ENCODE results near the gene VARS1. TPM values are rescaled to one million over a fixed set of nuclear protein-coding genes. Genes with fewer than 3 reads are reported as not detected.
"Not testable (repeated sequence)": the region's sequence is repeated elsewhere in the genome, so short reads cannot be mapped to it uniquely, and the experiment has no call there.

The VARS1 gene
- 52.6 TPM for total RNA-seq

DNA sequence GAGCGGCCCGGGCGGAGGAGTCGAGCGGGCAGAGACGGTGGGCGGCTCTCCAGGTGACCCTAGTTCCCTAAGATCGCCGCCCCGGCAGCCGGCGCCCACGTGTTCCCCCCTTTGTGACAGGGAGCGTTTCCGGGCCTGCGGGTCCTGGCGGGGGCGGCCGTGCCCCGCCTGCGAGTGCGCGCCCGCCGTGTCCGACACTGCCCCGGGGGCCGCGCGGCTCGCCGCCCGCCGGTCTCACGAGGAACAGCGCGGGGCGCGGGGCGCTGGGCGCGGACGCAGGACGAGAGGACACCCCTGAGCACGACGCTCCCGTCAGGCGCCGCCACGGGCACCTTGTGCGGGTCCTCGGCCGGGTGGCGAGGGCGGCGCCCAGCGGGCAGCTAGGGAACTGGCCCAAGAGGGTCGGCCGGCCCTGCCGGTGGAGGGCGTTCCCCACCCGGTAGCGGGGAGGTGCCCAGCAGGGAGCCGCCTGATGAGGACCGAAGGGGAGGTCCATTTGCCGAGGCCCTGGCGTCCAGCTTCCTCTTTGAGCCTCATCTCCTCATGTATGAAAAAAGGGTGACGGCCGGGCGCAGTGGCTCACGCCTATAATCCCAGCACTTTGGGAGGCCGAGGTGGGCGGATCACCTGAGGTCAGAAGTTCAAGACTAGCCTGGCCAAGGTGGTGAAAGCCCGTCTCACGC, at the start of gene VARS1:
Gene VARS1 (minus strand): TSS at position 137 of the 683 bp plus-strand sequence. CDS start 535 bp downstream, outside the sequence.
- ATAC-seq (peak; percentile 96), DNase-seq (ENCODE audit: low spot score) (peak; percentile 94)

DNA sequence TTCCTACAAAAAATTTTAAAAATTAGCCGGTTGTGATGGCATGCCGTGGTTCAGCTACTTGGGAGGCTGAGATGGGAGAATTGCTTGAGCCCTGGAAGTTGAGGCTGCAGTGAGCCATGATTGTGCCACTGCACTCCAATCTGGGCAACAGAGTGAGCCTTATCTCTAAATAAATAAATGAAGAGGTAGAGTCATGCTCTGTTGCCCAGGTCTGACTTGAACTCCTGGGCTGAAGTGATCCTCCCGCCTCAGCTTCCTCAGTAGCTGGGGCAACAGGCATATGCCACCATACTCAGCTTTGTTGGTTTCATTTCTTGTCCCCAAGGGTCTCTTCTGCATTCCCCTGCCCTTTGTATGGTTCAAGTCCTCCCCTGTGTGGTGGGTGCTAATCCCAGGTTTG, 49.0 kb upstream of the VARS1 start:
- ATAC-seq (peak; percentile 62), DNase-seq (ENCODE audit: low spot score) (no peak)

DNA sequence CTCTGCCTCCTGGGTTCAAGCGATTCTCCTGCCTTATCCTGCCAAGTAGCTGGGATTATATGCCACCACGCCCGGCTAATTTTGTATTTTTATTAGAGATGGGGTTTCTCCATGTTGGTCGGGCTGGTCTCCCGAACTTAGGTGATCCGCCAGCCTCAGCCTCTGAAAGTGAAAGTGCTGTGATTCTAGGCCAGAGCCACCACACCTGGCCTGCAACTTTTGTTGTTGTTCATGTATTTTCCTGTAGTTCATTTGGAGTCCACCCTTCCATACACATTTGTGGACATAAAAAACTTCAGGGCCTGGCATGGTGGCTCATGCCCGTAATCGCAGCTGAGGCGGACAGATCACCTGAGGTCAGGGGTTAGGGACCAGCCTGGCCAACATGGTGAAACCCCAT, 46.5 kb upstream of the VARS1 start:
- DNase-seq (ENCODE audit: low spot score): no peak
- ATAC-seq: no peak

DNA sequence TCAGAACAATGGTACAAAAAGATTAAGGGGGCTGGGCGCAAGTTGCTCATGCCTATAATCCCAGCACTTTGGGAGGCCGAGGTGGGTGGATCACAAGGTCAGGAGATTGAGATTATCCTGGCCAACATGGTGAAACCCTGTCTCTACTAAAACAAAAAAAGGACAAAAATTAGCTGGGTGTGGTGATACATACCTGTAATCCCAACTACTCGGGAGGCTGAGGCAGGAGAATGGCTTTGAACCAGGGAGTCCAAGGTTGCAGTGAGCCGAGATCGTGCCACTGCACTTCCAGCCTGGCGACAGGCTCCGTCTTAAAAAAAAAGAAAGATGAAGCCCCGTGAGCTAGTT, 44.2 kb upstream of the VARS1 start:
- ATAC-seq; DNase-seq (ENCODE audit: low spot score): not testable (repeated sequence)

DNA sequence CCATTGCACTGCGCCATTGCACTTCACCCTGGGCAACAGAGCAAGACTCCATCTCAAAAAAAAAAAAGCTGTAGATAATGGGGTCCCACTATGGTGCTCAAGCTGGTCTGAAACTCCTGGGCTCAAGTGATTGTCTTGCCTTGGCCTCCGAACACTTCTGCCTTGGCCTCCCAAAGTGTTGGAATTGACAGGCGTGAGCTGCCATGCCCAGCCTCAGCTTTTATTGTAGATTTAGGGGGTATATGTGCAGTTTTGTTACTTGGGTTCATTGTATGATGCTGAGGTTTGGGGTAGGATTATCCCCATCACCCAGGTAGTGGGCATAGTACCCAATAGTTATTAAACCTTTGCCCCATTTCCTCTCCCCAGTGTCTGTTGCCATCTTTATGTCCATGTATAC, 43.4 kb upstream of the VARS1 start:
- DNase-seq (ENCODE audit: low spot score) (no peak), ATAC-seq (no peak)

DNA sequence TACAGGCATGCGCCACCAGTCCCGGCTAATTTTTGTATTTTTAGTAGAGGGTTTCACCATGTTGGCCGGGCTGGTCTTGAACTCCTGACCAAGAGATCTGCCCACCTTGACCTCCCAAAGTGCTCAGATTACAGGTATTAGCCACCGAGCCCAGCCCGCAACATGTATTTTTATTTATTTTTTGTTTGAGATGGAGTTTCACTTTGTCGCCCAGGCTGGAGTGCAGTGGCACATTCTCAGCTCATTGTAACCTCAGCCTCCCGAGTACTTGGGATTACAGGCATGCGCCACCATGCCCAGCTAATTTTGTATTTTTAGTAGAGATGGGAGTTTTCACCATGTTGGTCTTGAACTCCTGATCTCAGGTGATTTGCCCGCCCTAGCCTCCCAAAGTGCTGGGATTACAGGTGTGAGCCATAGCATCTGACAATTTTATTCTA, 42.6 kb upstream of the VARS1 start:
- not testable (repeated sequence) for ATAC-seq; DNase-seq (ENCODE audit: low spot score)

DNA sequence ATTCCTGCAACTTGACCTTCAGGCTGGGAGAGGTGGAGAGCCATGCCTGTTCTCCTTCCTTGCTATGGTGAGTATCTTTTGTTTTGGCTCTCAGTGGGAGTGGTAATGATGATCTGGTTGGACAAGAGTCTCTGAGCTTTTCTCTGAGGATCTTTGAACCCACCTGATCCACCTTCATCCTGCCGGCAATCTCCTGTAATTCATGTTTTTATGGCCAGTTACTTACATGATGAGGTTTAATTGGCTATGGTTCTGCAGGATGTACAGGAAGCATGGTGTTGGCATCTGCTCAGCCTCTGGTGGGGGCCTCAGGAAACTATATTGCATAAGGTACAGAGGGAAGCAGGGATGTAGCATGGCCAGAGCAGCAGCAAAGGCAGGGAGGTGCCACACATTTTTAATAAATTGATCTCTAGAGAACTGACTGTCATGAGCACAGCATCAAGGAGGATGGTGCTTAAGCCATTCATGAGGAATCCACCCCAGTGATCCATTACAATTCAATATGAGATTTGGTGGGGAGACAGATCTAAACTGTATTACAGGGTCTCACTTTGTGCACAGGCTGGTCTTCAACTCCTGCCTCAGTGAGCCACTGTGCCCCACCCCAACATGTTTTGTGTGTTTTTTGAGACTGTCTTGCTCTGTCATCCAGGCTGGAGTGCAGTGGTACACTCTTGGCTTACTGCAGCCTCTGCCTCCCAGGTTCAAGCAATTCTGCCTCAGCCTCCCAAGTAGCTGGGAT, 42.0 kb upstream of the VARS1 start:
- DNase-seq (ENCODE audit: low spot score) (no peak), ATAC-seq (no peak)

DNA sequence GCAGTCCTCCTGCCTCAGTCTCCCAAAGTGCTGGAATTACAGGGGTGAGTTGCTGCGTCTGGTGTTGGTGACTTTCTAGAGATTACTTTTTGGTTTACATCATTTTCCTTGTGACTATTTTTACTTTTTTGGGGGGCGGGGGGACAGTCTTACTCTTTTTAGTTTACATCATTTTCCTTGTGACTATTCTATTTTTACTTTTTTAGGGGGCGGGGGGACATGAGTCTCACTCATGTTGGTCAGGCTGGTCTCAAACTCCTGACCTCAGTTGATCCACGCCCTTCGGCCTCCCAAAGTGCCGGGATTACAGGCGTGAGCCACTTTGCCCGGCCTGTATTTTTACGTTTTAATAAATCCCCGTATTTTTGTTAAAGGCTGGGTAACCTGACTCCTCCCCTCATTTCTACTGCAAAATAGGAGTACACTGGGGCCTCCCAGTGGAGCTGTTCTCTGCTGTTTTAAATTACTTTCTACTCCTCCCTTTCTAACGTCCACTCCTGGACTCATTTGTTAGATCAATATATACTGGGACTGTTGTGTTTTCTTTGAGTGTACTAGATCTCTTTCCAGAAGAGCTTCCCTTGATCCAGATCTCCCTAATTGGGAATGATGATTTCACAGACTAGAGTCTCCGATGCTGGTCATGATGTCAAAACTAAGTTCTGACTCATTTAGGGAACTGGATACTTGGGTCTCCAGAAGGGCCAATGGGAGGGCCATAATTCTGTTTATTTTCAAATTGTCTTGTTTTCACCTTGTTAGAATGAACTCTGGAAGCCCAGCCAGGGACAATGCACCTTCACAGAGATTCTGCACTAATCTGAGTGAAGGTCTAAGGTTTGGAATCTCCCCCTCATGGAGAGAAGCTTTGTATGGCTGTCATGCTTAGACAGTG, 41.2 kb upstream of the VARS1 start:
- ATAC-seq (peak; percentile 10), DNase-seq (ENCODE audit: low spot score) (no peak)

DNA sequence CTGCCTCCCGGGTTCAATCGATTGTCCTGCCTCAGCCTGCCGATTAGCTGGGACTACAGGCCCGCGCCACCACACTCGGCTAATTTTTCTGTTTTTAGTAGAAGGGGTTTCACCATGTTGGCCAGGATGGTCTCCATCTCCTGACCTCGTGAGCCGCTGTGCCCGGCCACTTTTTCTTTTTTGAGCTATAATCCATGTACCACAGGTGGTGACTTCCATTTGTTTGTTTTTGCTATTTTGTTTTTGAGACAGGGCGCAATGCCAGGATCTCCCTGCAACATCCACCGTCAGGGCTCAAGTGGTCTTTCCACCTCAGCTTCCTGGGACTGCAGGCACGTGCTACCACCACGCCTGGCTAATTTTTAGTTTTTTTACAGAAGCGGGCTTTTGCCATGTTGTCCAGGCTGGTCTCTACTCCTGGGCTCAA, 40.5 kb upstream of the VARS1 start:
- DNase-seq (ENCODE audit: low spot score) (no peak), ATAC-seq (no peak)

DNA sequence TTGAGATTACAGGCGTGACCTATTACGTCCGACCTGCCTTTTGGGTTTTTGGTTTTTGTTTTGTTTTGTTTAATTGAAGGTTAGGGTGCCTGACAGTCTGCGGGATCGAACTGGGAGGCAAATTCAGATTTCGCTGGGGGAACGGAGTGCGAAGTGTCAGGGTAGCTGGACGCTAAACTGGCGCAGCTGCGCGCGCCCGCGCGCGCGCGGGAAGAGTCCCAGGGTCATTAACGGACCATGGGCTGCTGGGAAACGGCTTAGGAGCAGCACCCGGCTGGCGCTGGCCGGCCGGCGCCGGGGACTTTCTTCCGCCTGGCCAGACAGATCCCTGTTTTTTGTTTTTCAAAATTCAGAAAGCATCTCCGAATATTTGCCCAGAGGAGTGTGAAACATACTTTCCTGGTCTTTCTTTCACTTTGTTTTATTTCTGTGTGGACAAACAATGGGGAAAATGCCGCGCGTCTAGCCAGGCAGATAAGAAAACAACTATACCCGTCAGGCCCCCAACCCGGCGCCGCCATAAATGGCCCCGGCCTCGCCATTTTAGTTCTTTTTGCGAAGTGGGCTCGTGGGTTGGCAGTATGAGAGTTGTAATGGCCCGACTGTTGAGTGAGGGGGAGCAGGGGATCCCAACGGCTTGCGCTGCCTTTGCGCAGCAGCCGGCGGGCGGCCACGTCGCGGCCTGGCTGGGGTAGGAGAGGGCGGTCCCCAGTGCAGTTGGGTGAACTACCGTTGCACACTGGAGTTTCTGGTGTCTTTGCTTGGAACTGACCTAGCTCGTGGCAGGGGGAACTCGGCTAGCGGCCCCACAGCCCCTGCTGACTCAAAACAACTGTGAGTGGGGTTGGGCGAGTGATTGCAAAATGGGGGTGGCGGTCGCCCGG, 39.1 kb upstream of the VARS1 start:
- peak; percentile 76 for ATAC-seq
- DNase-seq (ENCODE audit: low spot score): peak; percentile 91

DNA sequence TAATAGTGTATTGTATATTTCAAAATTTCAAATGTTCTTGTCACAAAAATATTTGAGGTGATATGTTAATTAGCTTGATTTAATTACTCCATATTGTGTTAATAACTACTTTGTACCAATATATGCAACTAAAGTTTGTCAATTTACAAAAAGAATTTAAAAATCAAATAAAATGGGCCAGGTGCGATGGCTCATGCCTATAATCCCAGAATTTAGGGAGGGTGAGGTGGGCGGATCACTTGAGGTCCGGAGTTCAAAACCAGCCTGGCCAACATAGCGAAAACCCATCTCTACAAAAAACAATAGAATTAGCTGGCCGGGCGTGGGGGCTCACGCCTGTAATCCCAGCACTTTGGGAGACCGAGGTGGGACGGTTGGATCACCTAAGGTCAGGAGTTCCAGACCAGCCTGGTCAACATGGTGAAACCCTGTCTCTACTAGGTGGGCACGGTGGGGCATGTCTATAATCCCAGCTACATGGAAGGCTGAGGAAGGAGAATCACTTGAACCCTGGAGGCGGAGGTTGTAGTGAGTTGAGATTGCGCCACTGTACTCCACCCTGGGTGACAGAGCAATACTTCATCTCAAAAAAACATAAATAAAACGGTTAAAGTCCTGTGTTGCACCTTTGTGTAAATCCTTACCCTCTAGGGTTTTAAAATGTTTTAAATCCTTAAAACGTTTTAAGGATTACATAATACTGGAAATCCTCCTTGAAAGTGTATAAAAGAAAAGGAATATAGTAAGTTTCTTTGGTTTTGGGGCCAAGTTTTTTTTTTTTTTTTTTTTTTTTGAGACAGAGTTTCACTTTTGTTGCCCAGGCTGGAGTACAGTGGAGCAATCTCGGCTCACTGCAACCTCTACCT, 36.0 kb upstream of the VARS1 start:
- DNase-seq (ENCODE audit: low spot score): no peak
- no peak for ATAC-seq

DNA sequence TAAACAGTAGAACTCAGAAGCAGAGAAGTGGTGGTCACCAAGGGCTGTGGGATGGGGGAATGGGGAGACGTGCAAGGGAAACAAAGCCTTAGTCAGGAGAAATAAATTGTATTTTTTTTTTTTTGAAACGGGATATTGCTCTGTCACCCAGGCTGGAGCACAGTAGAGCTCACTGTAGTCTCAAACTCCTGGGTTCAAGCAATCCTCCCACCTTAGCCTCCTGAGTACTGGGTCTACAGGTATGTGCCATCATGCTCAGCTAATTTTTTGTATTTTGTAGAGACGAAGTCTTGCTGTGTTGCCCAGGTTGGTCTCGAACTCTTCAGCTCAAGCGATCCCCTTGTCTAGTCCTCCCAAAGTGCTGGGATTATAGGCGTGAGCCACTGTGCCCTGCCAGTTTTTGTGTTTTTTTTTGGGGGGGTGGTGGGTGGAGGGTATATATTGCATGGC, 35.4 kb upstream of the VARS1 start:
- no peak for DNase-seq (ENCODE audit: low spot score)
- ATAC-seq: no peak

DNA sequence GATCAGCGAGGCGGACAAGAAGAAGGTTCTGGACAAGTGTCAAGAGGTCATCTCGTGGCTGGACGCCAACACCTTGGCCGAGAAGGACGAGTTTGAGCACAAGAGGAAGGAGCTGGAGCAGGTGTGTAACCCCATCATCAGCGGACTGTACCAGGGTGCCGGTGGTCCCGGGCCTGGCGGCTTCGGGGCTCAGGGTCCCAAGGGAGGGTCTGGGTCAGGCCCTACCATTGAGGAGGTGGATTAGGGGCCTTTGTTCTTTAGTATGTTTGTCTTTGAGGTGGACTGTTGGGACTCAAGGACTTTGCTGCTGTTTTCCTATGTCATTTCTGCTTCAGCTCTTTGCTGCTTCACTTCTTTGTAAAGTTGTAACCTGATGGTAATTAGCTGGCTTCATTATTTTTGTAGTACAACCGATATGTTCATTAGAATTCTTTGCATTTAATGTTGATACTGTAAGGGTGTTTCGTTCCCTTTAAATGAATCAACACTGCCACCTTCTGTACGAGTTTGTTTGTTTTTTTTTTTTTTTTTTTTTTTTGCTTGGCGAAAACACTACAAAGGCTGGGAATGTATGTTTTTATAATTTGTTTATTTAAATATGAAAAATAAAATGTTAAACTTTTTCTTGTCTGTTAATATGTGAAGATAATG, 34.2 kb upstream of the VARS1 start:
- peak; percentile 70 for DNase-seq (ENCODE audit: low spot score)
- no peak for ATAC-seq

DNA sequence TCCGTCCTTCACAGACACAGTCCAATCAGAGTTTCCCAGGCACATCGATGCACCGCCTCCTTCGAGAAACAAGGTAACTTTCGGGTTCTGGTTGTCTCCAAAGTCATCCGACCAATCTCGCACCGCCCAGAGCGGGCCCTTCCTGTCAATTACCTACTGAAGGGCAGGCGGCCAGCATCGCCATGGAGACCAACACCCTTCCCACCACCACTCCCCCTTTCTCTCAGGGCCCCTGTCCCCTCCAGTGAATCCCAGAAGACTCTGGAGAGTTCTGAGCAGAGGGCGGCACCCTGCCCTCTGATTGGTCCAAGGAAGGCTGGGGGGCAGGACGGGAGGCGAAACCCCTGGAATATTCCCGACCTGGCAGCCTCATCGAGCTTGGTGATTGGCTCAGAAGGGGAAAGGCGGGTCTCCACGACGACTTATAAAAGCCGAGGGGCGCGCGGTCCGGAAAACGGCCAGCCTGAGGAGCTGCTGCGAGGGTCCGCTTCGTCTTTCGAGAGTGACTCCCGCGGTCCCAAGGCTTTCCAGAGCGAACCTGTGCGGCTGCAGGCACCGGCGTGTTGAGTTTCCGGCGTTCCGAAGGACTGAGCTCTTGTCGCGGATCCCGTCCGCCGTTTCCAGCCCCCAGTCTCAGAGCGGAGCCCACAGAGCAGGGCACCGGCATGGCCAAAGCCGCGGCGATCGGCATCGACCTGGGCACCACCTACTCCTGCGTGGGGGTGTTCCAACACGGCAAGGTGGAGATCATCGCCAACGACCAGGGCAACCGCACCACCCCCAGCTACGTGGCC, 31.9 kb upstream of the VARS1 start, which contains the start of gene HSPA1B:
Gene HSPA1B (plus strand): TSS at position 453 of the 794 bp plus-strand sequence. CDS start 213 bp downstream, at position 666.
- peak; percentile 99 for DNase-seq (ENCODE audit: low spot score)
- ATAC-seq: peak; percentile 62

DNA sequence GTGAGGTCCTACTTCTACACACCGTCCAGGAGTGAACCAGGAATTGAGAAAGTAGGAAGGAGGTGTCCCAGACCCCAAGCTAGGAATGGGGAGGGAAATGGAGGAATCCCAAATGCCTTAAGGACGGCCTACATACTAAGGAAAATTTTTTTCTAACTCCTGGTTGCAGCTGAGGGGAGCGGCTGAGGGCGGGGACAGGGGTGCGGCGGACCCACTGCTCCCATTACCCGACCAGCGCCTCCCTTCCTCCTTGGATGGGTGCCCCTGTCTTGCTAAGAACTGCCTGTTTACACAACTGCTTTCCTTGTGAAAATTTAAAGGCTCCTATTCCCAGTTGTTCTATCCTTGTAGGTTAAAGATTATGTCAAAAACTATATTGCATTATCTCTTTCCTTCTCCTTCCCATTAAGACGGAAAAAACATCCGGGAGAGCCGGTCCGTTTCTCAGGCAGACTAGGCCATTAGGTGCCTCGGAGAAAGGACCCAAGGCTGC, 31.3 kb upstream of the VARS1 start:
- ATAC-seq (no peak), DNase-seq (ENCODE audit: low spot score) (peak; percentile 71)

DNA sequence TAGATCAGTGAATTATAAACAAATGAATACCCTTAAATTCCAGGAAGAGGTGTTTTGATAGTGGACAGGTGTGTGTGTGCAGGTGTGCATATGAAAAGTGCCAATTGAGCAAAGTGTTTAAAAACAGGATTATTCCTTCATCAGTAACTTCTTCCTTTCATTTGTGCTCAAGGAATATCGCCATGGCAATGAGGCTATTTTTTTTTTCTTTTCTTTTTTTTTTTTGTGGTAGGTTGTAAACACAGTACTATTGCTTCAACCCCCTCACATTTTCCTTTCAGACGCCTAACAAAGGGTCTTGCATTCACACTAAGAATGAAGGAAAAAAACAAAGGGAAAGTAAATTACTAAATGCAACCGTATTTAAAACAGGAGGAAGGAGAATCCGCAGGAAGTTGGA, 30.0 kb upstream of the VARS1 start:
- ATAC-seq (no peak), DNase-seq (ENCODE audit: low spot score) (no peak)

DNA sequence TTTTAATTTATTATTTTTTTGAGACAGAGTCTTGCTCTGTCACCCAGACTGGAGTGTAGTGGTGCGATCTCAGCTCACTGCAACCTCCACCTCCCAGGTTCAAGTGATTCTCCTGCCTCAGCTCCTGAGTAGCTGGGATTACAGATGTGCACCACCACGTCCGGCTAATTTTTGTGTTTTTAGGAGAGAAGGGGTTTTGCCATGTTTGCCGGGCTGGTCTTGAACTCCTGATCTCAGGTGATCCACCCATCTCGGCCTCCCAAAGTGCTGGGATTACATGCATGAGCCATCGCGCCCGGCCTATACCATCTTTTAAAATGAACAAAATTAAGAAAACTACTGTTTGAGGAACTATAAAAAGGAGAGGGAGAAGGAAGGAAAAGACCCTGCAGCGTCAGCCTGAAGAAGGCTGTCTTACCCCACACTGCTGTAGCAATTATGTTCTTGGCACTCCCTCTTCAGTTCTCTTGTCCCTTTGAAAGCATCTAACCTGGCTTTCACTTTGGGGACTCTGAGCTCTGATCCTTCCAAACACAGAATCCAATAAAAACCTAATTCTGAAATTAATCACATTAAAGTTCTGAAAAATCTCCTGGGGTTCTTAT, 28.1 kb upstream of the VARS1 start:
- not testable (repeated sequence) for DNase-seq (ENCODE audit: low spot score); ATAC-seq

Data from left lobe of liver (tissue), 2 donors.